T-cell (primary cell): ENCODE data around the gene RMDN3. TPM values are rescaled to one million over a fixed set of nuclear protein-coding genes. Genes with fewer than 3 reads are reported as not detected.
A peak's percentile ranks its signal among the peaks of the same experiment; 100 is the strongest.

Experiments
- ATAC-seq, 4 experiments: fragments of 200-7000 bp in 3 of 4; fragments of 150-1000 bp in 1 of 4; cut with Tn5 transposase; replicated peaks in 1 of 4; 1 replicate in 3 of 4; 2 replicates in 1 of 4; pipeline ENCODE4 v1.10.0; 2021; ENCODE audit warnings: moderate library complexity in 3 of 4, mild to moderate bottlenecking in 2 of 4, moderate number of reproducible peaks in 1 of 4
- CTCF ChIA-PET, 2 donors: fragments of 300-600 bp; sonication (Branson Sonifier 250); formaldehyde crosslinking; loops; one replicate each; lab custom pipeline; 2022; ENCODE audit warnings: antibody characterized with exemption in 2 of 2; lab: Charles Lee
- POLR2A ChIA-PET, 2 donors: fragments of 300-600 bp; sonication (Branson Sonifier 250); formaldehyde crosslinking; loops; one replicate each; lab custom pipeline; 2022; ENCODE audit warnings: antibody characterized with exemption in 2 of 2; lab: Charles Lee
- DNase-seq, 35 experiments: peaks; one replicate each; pipeline versions ENCODE4 v3.0.0 to v3.0.0-alpha.2; 2013 to 2023
- H3K27ac ChIP-seq: one replicate; pipeline ENCODE4 v1.5.1; 2013; ENCODE audit warnings: low read length
- H3K27me3 ChIP-seq, 2 experiments: replicated peaks in 1 of 2; 1 replicate in 1 of 2; 2 replicates in 1 of 2; pipeline versions ENCODE4 v1.6.1 to v1.7.0; 2013; ENCODE audit warnings: low read length in 1 of 2, mixed read lengths in 1 of 2; ENCODE audit not compliant: control insufficient read depth in 2 of 2, insufficient read depth in 2 of 2; ENCODE audit errors: extremely low read depth in 1 of 2
- H3K36me3 ChIP-seq, 2 donors: 1 replicate in 1 of 2; 2 replicates in 1 of 2; pipeline versions ENCODE4 v1.6.1 to v1.7.0; 2013; ENCODE audit warnings: low read length in 1 of 2; ENCODE audit not compliant: control insufficient read depth in 2 of 2, insufficient read depth in 1 of 2; ENCODE audit errors: extremely low read depth in 1 of 2
- H3K4me1 ChIP-seq, 2 experiments: 1 replicate in 1 of 2; 2 replicates in 1 of 2; pipeline versions ENCODE4 v1.6.1 to v1.7.0; 2013; ENCODE audit warnings: low read length in 2 of 2, mixed read lengths in 1 of 2; ENCODE audit not compliant: insufficient read depth in 2 of 2, control insufficient read depth in 1 of 2; ENCODE audit errors: extremely low read depth in 1 of 2
- H3K4me3 ChIP-seq, 2 donors: 1 replicate in 1 of 2; 2 replicates in 1 of 2; pipeline versions ENCODE4 v1.5.1 to v1.7.0; 2013; ENCODE audit warnings: mild to moderate bottlenecking in 2 of 2, low read length in 1 of 2, moderate library complexity in 1 of 2; ENCODE audit not compliant: control insufficient read depth in 1 of 2; ENCODE audit errors: extremely low read depth in 1 of 2
- H3K9me3 ChIP-seq: 2 replicates; pipeline ENCODE4 v1.7.0; 2013
- H3K27ac Mint-ChIP-seq, 2 donors: one replicate each; pipeline ENCODE4 v1.8.0; 2020 to 2021; ENCODE audit warnings: mild to moderate bottlenecking in 2 of 2, mixed read lengths in 2 of 2
- H3K27me3 Mint-ChIP-seq, 2 donors: one replicate each; pipeline ENCODE4 v1.8.0; 2021 to 2022; ENCODE audit warnings: mixed read lengths in 2 of 2
- H3K36me3 Mint-ChIP-seq: one replicate; pipeline ENCODE4 v1.8.0; 2021; ENCODE audit warnings: mixed read lengths
- H3K4me1 Mint-ChIP-seq, 3 donors: one replicate each; pipeline ENCODE4 v1.8.0; 2020 to 2022; ENCODE audit warnings: mixed read lengths in 3 of 3, mild to moderate bottlenecking in 1 of 3
- H3K4me3 Mint-ChIP-seq, 3 donors: one replicate each; pipeline ENCODE4 v1.8.0; 2020 to 2022; ENCODE audit warnings: mild to moderate bottlenecking in 3 of 3, mixed read lengths in 3 of 3, moderate library complexity in 3 of 3
- H3K9me3 Mint-ChIP-seq, 3 donors: one replicate each; pipeline ENCODE4 v1.8.0; 2020 to 2022; ENCODE audit warnings: mixed read lengths in 3 of 3
- WGBS: methylation state at CpG from one replicate; pipeline ENCODE4 v1.1.5; 2013; ENCODE audit warnings: missing lambda C conversion rate; ENCODE audit not compliant: insufficient coverage; 5-methylcytosine and 5-hydroxymethylcytosine counted together
- total RNA-seq, 35 experiments: library from RNA in 6 of 35; stranded (reverse) in 6 of 35; fragments of 120-200 nt in 1 of 35; gene quantifications; one replicate each; pipeline versions ENCODE4 v1.2.1 to v1.2.4 and lab custom pipeline; 2013 to 2026

The RMDN3 gene
- total RNA-seq, 5 donors from 2014 or later (not counting 1 experiment from before 2014, with no cell fraction given): 23.9 to 32.3 (median 26.9) TPM

- H3K36me3 ChIP-seq: peaks cover 20 to 72% of the 10 kb centered on the region in 2 donors
Observed at GRCh38 chr15:40739854-40740253, 15.2 kb downstream of the RMDN3 start.

GRCh38 chr15:40739047-40739446 lies 16.0 kb downstream of the RMDN3 start:
- ChIA-PET POLR2A (interaction anchor here (0.6 kb wide), 2 partner anchors 87 to 642 kb away, joined by 3 read pairs; no protein-coding TSS in a partner anchor), CTCF (interaction anchor here (0.9 to 1.2 kb wide), 2 partner anchors 76 to 82 kb away, joined by 3 to 4 read pairs; no protein-coding TSS in a partner anchor)
- H3K27me3 ChIP-seq: no peaks in the 10 kb centered on the region
- 89% methylated on average over 2 of the region's 2 CpGs for WGBS
- Mint-ChIP-seq H3K4me3 (no peak overlapping the region), H3K36me3 (peaks cover 38% of the 10 kb centered on the region), H3K27me3 (no peaks in the 10 kb centered on the region), H3K9me3 (no peaks in the 10 kb centered on the region), H3K27ac (no peak overlapping the region), H3K4me1 (peaks cover 0 to 10% (median 4%) of the 10 kb centered on the region in 3 donors)
- H3K9me3 ChIP-seq: no peaks in the 10 kb centered on the region
- H3K4me1 ChIP-seq: peaks cover 0 to 12% of the 10 kb centered on the region in 2 experiments
- H3K4me3 ChIP-seq: no peak overlapping the region
- peaks cover 20 to 75% of the 10 kb centered on the region in 2 donors for H3K36me3 ChIP-seq
- H3K27ac ChIP-seq: no peak overlapping the region
- DNase-seq (no peak), ATAC-seq (no peak)

More at GRCh38 chr15:40739854-40740253, 15.2 kb downstream of the RMDN3 start:
- H3K36me3 Mint-ChIP-seq: peaks cover 40% of the 10 kb centered on the region
- H3K4me1 Mint-ChIP-seq: peaks cover 0 to 17% (median 6%) of the 10 kb centered on the region in 3 donors
- ChIA-PET POLR2A (interaction anchor here in 1 of 2 donors (0.6 kb wide), 1 partner anchor 643 kb away, joined by 3 read pairs; no protein-coding TSS in a partner anchor), CTCF (interaction anchor here (0.9 to 1.2 kb wide), 2 partner anchors 77 to 83 kb away, joined by 3 to 4 read pairs; no protein-coding TSS in a partner anchor)
- H3K4me3 ChIP-seq: no peak overlapping the region
- peaks cover 0 to 20% of the 10 kb centered on the region in 2 experiments for H3K4me1 ChIP-seq
- H3K27ac ChIP-seq: no peak overlapping the region
- ATAC-seq (no peak), DNase-seq (no peak)
- no peak overlapping the region for H3K4me3 Mint-ChIP-seq
- no peaks in the 10 kb centered on the region for H3K9me3 ChIP-seq
- H3K27me3 Mint-ChIP-seq: no peaks in the 10 kb centered on the region
- WGBS: no CpG with 5 or more reads among the region's 2 CpGs
- no peaks in the 10 kb centered on the region for H3K9me3 Mint-ChIP-seq
- H3K27ac Mint-ChIP-seq: no peak overlapping the region
- no peaks in the 10 kb centered on the region for H3K27me3 ChIP-seq

- no peak for DNase-seq
- Mint-ChIP-seq H3K36me3 (peaks cover 29% of the 10 kb centered on the region), H3K27ac (no peak overlapping the region), H3K4me3 (no peak overlapping the region), H3K27me3 (no peaks in the 10 kb centered on the region), H3K4me1 (no peaks in the 10 kb centered on the region), H3K9me3 (no peaks in the 10 kb centered on the region)
- CTCF ChIA-PET: no interaction called here
- H3K9me3 ChIP-seq: no peaks in the 10 kb centered on the region
- H3K27me3 ChIP-seq: no peaks in the 10 kb centered on the region
- no peak overlapping the region for H3K27ac ChIP-seq
- POLR2A ChIA-PET: interaction anchor here (0.6 to 0.7 kb wide), 4 partner anchors 66 to 524 kb away, joined by 3 to 4 read pairs (median 3); no protein-coding TSS in a partner anchor
- H3K36me3 ChIP-seq: peaks cover 11 to 64% of the 10 kb centered on the region in 2 donors
- H3K4me3 ChIP-seq: no peak overlapping the region
- no CpG with 5 or more reads among the region's 3 CpGs for WGBS
- no peak for ATAC-seq
- no peaks in the 10 kb centered on the region for H3K4me1 ChIP-seq
Observed at GRCh38 chr15:40737048-40737447, 18.0 kb downstream of the RMDN3 start.

- no peak overlapping the region for H3K27ac ChIP-seq
- peaks cover 8 to 69% of the 10 kb centered on the region in 2 donors for H3K36me3 ChIP-seq
- ChIA-PET POLR2A (interaction anchor here (0.6 to 0.7 kb wide), 3 partner anchors 66 to 524 kb away, joined by 3 read pairs; no protein-coding TSS in a partner anchor), CTCF (interaction anchor here in 1 of 2 donors (0.5 kb wide), 1 partner anchor 65 kb away, joined by 3 read pairs; no protein-coding TSS in a partner anchor)
- no peaks in the 10 kb centered on the region for H3K9me3 ChIP-seq
- H3K27ac Mint-ChIP-seq: peak overlapping the region in 1 of 2 donors; percentile 28
- H3K36me3 Mint-ChIP-seq: peaks cover 29% of the 10 kb centered on the region
- no peak overlapping the region for H3K4me3 Mint-ChIP-seq
- no peaks in the 10 kb centered on the region for H3K27me3 ChIP-seq
- DNase-seq (no peak), ATAC-seq (no peak)
- H3K4me3 ChIP-seq: no peak overlapping the region
- H3K4me1 ChIP-seq: no peaks in the 10 kb centered on the region
- WGBS: 91% methylated on average over 4 of the region's 4 CpGs
- H3K27me3 Mint-ChIP-seq: no peaks in the 10 kb centered on the region
- no peaks in the 10 kb centered on the region for H3K4me1 Mint-ChIP-seq
- H3K9me3 Mint-ChIP-seq: no peaks in the 10 kb centered on the region
Observed at GRCh38 chr15:40736575-40736974, 18.5 kb downstream of the RMDN3 start.

- Mint-ChIP-seq H3K4me3 (no peak overlapping the region), H3K36me3 (peaks cover 16% of the 10 kb centered on the region), H3K27ac (peak overlapping the region in 1 of 2 donors; percentile 48), H3K27me3 (no peaks in the 10 kb centered on the region), H3K4me1 (no peaks in the 10 kb centered on the region), H3K9me3 (no peaks in the 10 kb centered on the region)
- Histone ChIP-seq H3K36me3 (peaks cover 0 to 24% of the 10 kb centered on the region in 2 donors), H3K4me3 (no peak overlapping the region), H3K9me3 (no peaks in the 10 kb centered on the region), H3K4me1 (no peaks in the 10 kb centered on the region), H3K27me3 (no peaks in the 10 kb centered on the region), H3K27ac (no peak overlapping the region)
- POLR2A ChIA-PET: no interaction called here
- ATAC-seq (no peak), DNase-seq (no peak)
- WGBS: 93% methylated on average over 3 of the region's 3 CpGs
- CTCF ChIA-PET: interaction anchor here in 1 of 2 donors (1.0 kb wide), 1 partner anchor 54 kb away, joined by 3 read pairs; no protein-coding TSS in a partner anchor
Observed at GRCh38 chr15:40731034-40731433, 24.0 kb downstream of the RMDN3 start.

- H3K36me3 ChIP-seq: no peaks in the 10 kb centered on the region
- H3K4me1 ChIP-seq: no peaks in the 10 kb centered on the region
- no peak overlapping the region for H3K4me3 Mint-ChIP-seq
- WGBS: no CpG with 5 or more reads among the region's 2 CpGs
- ATAC-seq: no peak
- H3K9me3 Mint-ChIP-seq: no peaks in the 10 kb centered on the region
- H3K27me3 ChIP-seq: no peaks in the 10 kb centered on the region
- ChIA-PET CTCF (interaction anchor here in 1 of 2 donors (0.6 kb wide), 1 partner anchor 133 kb away, joined by 4 read pairs; no protein-coding TSS in a partner anchor), POLR2A (interaction anchor here in 1 of 2 donors (0.7 kb wide), 1 partner anchor 50 kb away, joined by 6 read pairs; no protein-coding TSS in a partner anchor)
- H3K4me1 Mint-ChIP-seq: no peaks in the 10 kb centered on the region
- no peak overlapping the region for H3K4me3 ChIP-seq
- H3K9me3 ChIP-seq: no peaks in the 10 kb centered on the region
- H3K27ac ChIP-seq: no peak overlapping the region
- no peak for DNase-seq
- H3K27ac Mint-ChIP-seq: no peak overlapping the region
- no peaks in the 10 kb centered on the region for H3K36me3 Mint-ChIP-seq
- H3K27me3 Mint-ChIP-seq: no peaks in the 10 kb centered on the region
Observed at GRCh38 chr15:40723919-40724318, 31.1 kb downstream of the RMDN3 start.
